COLO668 (cell line): ENCODE measurements around the gene VAMP3.

Source experiments
- DNase-seq: peaks from one replicate; lab custom pipeline; 2025; ENCODE audit not compliant: unreplicated experiment; lab: John Stamatoyannopoulos, UW

Gene VAMP3

DNA sequence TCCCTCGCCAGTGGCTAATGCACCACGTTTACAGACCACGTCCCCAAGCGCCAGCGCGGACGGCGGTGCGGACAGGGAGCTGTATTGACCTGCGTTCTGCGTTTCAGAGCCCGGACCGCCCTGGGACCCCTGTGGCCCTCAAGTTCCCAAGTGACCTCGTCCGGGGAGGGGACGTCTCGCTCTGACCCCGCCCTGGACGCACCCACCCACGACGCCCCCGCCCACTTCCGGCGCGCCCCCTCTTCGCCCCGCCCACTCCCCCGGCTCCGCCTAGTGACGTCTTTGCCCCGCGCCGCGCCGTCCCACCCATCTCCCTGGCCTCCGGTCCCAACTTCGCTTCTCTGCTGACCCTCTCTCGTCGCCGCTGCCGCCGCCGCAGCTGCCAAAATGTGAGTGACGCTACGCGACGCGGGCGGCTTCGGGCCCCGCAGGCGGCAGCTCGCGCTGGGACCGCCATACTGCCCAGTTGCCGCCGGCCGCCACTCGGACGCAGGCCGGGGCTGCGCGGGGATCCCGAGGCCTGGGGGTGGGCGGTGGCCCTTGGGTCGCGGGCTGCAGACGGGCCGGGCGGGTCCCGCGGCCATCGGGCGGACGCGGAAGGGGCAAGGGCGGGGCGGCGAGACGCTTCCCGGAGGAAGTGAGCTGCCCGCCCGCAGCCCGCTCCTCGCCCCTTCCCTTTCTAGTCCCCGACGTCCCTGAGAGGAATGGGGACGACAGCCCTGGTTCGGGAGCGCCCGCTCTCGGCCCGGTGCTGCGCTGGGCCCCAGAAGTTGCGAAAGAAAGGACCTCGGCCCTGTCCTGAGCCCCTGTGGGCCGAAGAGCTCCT, at the start of gene VAMP3:
TSS of gene VAMP3 (plus strand) at position 300 of the 826 bp plus-strand sequence. CDS start at position 388, 88 bp downstream.
- peak; percentile 89 for DNase-seq

- no peak for DNase-seq
These were observed 49.0 kb upstream of the VAMP3 start for GRCh38 chr1:7721940-7722669.

GRCh38 chr1:7722670-7723012, 48.5 kb upstream of the VAMP3 start:
- DNase-seq = no peak

- DNase-seq = no peak
These were observed 44.5 kb upstream of the VAMP3 start for GRCh38 chr1:7726623-7727022.

- no peak for DNase-seq
These were observed 43.2 kb upstream of the VAMP3 start for GRCh38 chr1:7727809-7728471.

GRCh38 chr1:7729761-7730160, 41.3 kb upstream of the VAMP3 start:
- no peak for DNase-seq

GRCh38 chr1:7732331-7732730, 38.8 kb upstream of the VAMP3 start:
- DNase-seq = no peak

DNA sequence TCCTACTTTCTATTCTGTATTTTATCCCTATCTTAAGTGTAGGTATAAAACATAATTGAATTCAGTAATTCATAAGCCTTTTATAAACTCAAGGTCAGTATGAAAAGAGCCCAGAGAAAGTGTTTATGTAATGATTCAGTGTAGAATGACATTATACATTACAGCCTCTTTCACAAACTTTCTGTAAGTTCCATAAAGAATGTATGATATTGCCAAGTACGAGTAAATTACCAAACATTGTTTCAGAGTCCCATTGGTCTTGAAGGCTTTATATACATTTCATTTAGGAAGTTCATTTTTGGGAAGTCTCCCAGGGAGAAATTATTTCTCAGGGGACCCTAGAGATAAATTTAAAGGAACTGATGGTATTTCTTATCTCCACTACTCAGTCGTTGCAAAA, 37.8 kb upstream of the VAMP3 start:
- DNase-seq = no peak

- DNase-seq = no peak
These were observed 33.1 kb upstream of the VAMP3 start for GRCh38 chr1:7738044-7738443.

DNA sequence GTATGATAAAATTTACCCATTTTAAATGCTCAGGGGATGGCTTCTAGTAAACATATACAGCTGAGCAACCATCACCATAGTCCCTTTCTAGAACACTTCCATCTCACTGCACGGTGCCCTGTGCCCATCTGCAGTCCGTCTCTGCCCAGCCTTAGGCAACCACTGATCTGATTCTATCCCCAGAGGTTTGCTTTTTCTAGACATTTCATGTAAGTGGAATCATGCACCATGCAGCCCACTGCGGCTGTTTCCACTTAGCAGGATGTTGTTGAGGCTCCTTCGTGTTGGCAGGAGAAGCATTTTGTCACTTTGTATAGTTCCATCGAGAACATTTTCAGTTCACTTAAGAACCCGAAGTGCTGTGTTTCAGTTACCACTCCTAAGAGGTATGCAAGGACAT, 27.8 kb upstream of the VAMP3 start:
- DNase-seq = no peak

GRCh38 chr1:7744882-7745281, 26.2 kb upstream of the VAMP3 start:
- DNase-seq = no peak

DNA sequence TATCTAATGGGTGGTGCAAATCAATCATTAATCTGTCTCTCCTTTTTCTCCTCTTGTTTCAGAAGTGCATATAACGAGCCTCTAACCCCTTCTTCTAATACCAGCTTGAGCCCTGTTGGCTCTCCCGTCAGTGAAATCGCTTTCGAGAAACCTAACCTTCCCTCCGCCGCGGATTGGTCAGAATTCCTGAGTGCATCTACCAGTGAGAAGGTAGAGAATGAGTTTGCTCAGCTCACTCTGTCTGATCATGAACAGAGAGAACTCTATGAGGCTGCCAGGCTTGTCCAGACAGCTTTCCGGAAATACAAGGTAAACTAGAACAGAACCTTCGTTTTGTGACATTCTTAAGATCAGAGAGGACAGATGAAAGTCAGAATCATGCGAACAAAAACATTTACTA, 25.3 kb upstream of the VAMP3 start:
- DNase-seq = no peak

- DNase-seq = no peak
These were observed 23.5 kb upstream of the VAMP3 start for GRCh38 chr1:7747605-7748004.

DNA sequence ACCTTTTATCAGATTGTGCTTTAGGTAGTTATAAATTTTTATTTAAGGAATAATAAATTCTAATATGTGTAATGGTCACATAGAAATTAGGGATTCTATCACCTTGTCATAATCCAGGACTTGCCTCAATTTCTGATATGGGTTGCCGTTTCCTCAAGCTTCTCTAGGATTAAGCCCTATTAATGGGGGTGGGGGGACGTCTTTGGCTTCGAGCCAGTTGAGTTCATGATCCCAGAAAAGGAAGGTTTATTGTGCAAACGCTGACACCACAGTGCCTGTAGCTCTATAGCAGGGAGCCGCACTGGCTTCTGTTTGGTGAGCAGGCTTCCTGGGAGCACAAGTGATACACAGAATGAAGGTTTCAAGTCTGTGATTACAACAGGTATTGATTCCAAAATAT, 22.0 kb upstream of the VAMP3 start:
- no peak for DNase-seq

- DNase-seq = no peak
These were observed 19.9 kb upstream of the VAMP3 start for GRCh38 chr1:7751174-7751573.

DNA sequence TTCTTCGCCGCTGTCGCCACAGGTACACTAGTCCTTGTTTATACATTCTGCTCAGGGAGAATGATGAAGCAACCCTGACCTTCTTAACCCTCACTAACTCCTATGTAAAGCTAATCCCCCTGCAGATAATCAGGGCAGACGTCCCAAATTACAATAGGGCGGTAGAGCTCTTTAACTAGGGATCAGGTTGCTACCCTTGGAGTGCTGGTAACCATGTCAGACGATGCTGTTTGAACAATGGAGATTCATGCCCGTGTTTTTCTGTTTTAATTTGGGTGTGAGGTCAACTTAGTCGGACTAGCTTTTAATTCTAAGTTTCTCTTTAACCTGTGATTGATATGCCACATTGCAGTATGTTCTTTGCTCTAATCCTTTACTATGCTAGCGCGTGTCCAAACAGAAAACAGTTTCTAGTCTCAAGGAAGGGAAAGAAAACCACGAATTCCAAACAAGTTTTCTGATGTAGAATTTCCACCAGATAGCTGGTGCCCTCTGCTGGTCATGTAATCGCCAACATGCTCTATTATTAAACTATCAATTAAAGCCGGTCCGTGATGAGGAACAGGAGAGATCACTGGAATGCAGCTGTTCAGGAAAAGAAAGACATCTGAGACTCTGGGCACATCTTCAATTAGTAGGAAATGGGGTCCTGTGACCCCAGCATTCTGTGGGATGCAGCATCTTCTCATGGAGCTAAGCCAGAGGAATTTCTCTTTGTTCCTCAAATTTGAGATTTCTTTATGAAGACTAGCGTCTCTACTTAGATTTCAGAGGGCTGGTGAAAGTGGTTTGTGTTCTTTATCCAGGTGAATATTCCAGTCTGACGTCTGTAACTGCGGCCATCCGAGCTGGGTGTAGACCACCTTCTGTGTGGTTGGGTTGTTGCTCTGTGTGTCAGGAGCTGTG, 18.3 kb upstream of the VAMP3 start:
- DNase-seq = peak; percentile 65

- DNase-seq = no peak
These were observed 17.5 kb upstream of the VAMP3 start for GRCh38 chr1:7753641-7754040.

DNA sequence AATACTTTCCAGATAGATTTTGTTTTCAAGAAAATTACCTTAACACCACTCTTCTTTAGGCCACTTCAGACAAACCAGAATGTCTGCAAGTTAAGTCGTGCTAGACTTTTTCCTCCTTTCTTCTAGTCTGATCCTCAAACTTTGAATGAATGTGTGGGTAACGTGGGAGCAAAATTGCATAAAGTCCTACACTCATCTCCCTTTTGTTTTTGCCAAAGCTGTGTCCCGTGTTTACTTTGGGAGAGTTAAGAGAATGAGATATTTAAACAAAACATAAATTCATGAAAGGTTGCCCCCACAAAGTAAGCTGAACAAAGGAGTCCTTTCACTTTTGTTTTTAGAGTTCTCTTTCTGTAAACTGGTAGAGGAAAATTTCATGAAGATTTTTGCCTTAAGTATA, 16.9 kb upstream of the VAMP3 start:
- DNase-seq = no peak

GRCh38 chr1:7755448-7755847, 15.6 kb upstream of the VAMP3 start:
- DNase-seq = no peak

DNA sequence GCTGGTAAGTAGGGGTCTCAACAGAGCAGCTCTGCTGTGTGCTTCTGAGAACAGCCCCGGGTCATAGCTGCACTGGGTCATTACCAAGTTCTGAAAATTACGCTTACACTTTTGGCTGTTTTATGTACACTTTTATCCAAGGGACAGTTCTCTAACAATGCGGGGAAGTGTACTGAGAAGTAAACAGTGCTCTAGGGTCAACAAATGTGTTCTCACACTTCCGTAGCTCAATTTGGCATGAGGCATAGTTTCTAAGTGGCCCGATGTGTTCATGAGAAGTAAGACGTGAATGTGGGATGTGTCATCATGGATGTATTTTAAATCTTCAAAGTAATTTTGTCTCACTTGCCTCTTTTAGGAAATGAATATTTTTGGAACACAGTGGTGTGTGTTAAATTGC, 10.9 kb upstream of the VAMP3 start:
- no peak for DNase-seq

DNA sequence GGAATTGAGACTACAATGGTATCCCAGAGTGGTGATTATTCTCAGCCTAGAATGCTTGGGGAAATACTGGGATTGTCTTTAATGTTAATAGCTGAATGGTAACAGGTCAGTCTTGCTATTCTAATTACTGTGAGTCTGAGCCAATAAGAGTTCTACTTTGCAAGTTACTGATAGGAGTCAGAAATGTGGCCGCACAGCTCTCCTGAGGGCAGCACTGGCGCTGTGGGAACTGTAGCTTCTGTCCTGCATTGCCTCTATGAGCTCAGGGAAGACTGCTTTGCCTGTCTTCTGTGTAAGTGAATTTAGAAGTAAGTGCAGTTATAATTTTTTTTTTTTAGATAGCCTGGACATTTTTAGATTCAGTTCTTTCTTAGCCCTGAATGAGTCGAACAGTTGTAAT, 10.0 kb upstream of the VAMP3 start:
- no peak for DNase-seq
